IMR-90 (cell line): Measurements from ENCODE around the gene PHB1. TPM values are rescaled to one million over a fixed set of nuclear protein-coding genes. Genes with fewer than 3 reads are reported as not detected.

ENCODE experiments used
- ATAC-seq: fragments of 200-7000 bp; cut with Tn5 transposase; 2 replicates; pipeline ENCODE4 v1.9.1; 2020; ENCODE audit warnings: low read depth, mild to moderate bottlenecking, moderate library complexity
- BruUV-seq: library from RNA; stranded (reverse); fragments of 400-500 nt; replicated peaks from 2 replicates; lab custom pipeline; 2021; lab: Mats Ljungman, UMichigan
- CTCF ChIA-PET: fragments of 300-600 bp; formaldehyde crosslinking; extraction: SDS; loops from one replicate; lab custom pipeline; 2021; ENCODE audit warnings: antibody characterized with exemption; lab: Yijun Ruan, JAX
- POLR2A ChIA-PET: fragments of 300-600 bp; sonication (Branson Sonifier 250); formaldehyde crosslinking; loops from one replicate; lab custom pipeline; 2022; ENCODE audit warnings: antibody characterized with exemption; ENCODE audit not compliant: unreplicated experiment; lab: Charles Lee
- DNase-seq: peaks from one replicate; pipeline ENCODE4 v3.0.0; 2013
- H2AFZ ChIP-seq: replicated peaks from 2 replicates; pipeline ENCODE3; 2013; ENCODE audit warnings: low read length, mild to moderate bottlenecking; ENCODE audit not compliant: poor library complexity
- H2AK5ac ChIP-seq: 2 replicates; pipeline ENCODE4 v1.6.1; 2013; ENCODE audit warnings: low read depth, low read length, inconsistent platforms
- H2AK9ac ChIP-seq: replicated peaks from 2 replicates; pipeline ENCODE3; 2013; ENCODE audit warnings: mild to moderate bottlenecking, low read depth, low read length, moderate library complexity; ENCODE audit not compliant: poor library complexity
- H2BK120ac ChIP-seq: 2 replicates; pipeline ENCODE4 v1.6.1; 2013; ENCODE audit warnings: low read depth, low read length, inconsistent platforms
- H2BK15ac ChIP-seq: 3 replicates; pipeline ENCODE4 v1.6.1; 2013; ENCODE audit warnings: low read depth, low read length, inconsistent platforms
- H2BK20ac ChIP-seq: 2 replicates; pipeline ENCODE4 v1.6.1; 2013; ENCODE audit warnings: low read depth, mild to moderate bottlenecking, inconsistent platforms, low read length, moderate library complexity
- H2BK5ac ChIP-seq: 2 replicates; pipeline ENCODE4 v1.6.1; 2013; ENCODE audit warnings: mild to moderate bottlenecking, low read depth, low read length, inconsistent platforms; ENCODE audit not compliant: poor library complexity, severe bottlenecking
- H3K14ac ChIP-seq: replicated peaks from 2 replicates; pipeline ENCODE4 v1.6.1; 2013; ENCODE audit warnings: low read depth, low read length, inconsistent platforms
- H3K18ac ChIP-seq: 2 replicates; pipeline ENCODE4 v1.6.1; 2013; ENCODE audit warnings: low read depth, low read length, control low read depth
- H3K23ac ChIP-seq: 2 replicates; pipeline ENCODE4 v1.6.1; 2013; ENCODE audit warnings: low read depth, low read length, inconsistent platforms
- H3K27ac ChIP-seq: 2 replicates; pipeline ENCODE4 v1.5.1; 2013; ENCODE audit warnings: mild to moderate bottlenecking, control low read depth, low read length; ENCODE audit not compliant: insufficient read depth
- H3K27me3 ChIP-seq: 2 replicates; pipeline ENCODE4 v1.6.1; 2013; ENCODE audit warnings: low read length; ENCODE audit not compliant: control insufficient read depth, insufficient read depth
- H3K36me3 ChIP-seq: 2 replicates; pipeline ENCODE4 v1.6.1; 2013; ENCODE audit warnings: low read length, mixed read lengths; ENCODE audit not compliant: control insufficient read depth, insufficient read depth
- H3K4ac ChIP-seq: 2 replicates; pipeline ENCODE4 v1.6.1; 2013; ENCODE audit warnings: low read depth, low read length, inconsistent platforms
- H3K4me1 ChIP-seq: 2 replicates; pipeline ENCODE4 v1.6.1; 2013; ENCODE audit warnings: low read length, mixed read lengths; ENCODE audit not compliant: control insufficient read depth, insufficient read depth
- H3K4me2 ChIP-seq: 2 replicates; pipeline ENCODE4 v1.6.1; 2013; ENCODE audit warnings: low read depth, mild to moderate bottlenecking, control low read depth, low read length, moderate library complexity
- H3K4me3 ChIP-seq: 2 replicates; pipeline ENCODE4 v1.5.1; 2013; ENCODE audit warnings: low read depth, mild to moderate bottlenecking, control low read depth, low read length, moderate library complexity; ENCODE audit not compliant: insufficient read depth
- H3K56ac ChIP-seq: 2 replicates; pipeline ENCODE4 v1.6.1; 2013; ENCODE audit warnings: low read length, inconsistent platforms; ENCODE audit not compliant: insufficient read depth; ENCODE audit errors: extremely low read depth
- H3K79me1 ChIP-seq, 2 experiments: 2 replicates each; pipeline ENCODE4 v1.6.1; 2013; ENCODE audit warnings: low read length in 2 of 2, inconsistent platforms in 1 of 2, low read depth in 1 of 2
- H3K9ac ChIP-seq: 2 replicates; pipeline ENCODE4 v1.6.1; 2013; ENCODE audit warnings: low read depth, low read length, control low read depth
- H3K9me1 ChIP-seq: 2 replicates; pipeline ENCODE4 v1.6.1; 2013; ENCODE audit warnings: low read length, inconsistent platforms; ENCODE audit not compliant: insufficient read depth
- H3K9me3 ChIP-seq: 2 replicates; pipeline ENCODE4 v1.6.1; 2013; ENCODE audit warnings: low read length; ENCODE audit not compliant: control insufficient read depth, insufficient read depth
- H4K20me1 ChIP-seq: 2 replicates; pipeline ENCODE4 v1.6.1; 2013; ENCODE audit warnings: low read length, inconsistent platforms; ENCODE audit not compliant: insufficient read depth
- H4K5ac ChIP-seq: 2 replicates; pipeline ENCODE4 v1.6.1; 2013; ENCODE audit warnings: mild to moderate bottlenecking, low read depth, low read length, control low read depth
- H4K8ac ChIP-seq, 2 experiments: 2 replicates each; pipeline ENCODE4 v1.6.1; 2013; ENCODE audit warnings: low read depth in 2 of 2, low read length in 2 of 2, control low read depth in 1 of 2, inconsistent platforms in 1 of 2
- H4K91ac ChIP-seq: 2 replicates; pipeline ENCODE4 v1.6.1; 2013; ENCODE audit warnings: low read depth, low read length, inconsistent platforms; ENCODE audit not compliant: insufficient read depth
- ELK1 ChIP-seq: fragments of 150-350 bp; IDR thresholded peaks from 2 replicates; pipeline ENCODE4 v1.6.1; 2016; ENCODE audit warnings: low read depth, mild to moderate bottlenecking, low read length, moderate library complexity, borderline replicate concordance
- MXI1 ChIP-seq: IDR thresholded peaks from 2 replicates; pipeline ENCODE4 v1.6.1; 2012; ENCODE audit warnings: low read depth, mild to moderate bottlenecking, low read length, moderate library complexity, borderline replicate concordance
- WGBS, 2 experiments: methylation state at CpG; one replicate each; pipeline versions ENCODE4 v1.1.5 to v1.1.7; 2013; ENCODE audit warnings: missing lambda C conversion rate in 2 of 2; ENCODE audit not compliant: insufficient read length in 1 of 2; ENCODE audit errors: extremely low coverage in 2 of 2; 5-methylcytosine and 5-hydroxymethylcytosine counted together
- dilution Hi-C: fragments of 300-500 bp; cut with HindIII; formaldehyde crosslinking; loops from one replicate; pipeline ENCODE4 v1.14.3; 2018; ENCODE audit warnings: low sequenced_read_pairs; ENCODE audit not compliant: unreplicated experiment
- in situ Hi-C: fragments of 300-500 bp; cut with MboI; formaldehyde crosslinking; loops from 3 replicates; pipeline ENCODE4 v1.14.3; 2019; ENCODE audit warnings: low sequenced_read_pairs, inconsistent platforms, mixed read lengths
- intact Hi-C: fragments of 100-400 bp; cut with micrococcal nuclease; formaldehyde crosslinking; loops from 2 replicates; pipeline ENCODE4 v1.10.0; 2022
- polyA plus RNA-seq, 3 experiments: library from polyadenylated mRNA; depleted of rRNA; stranded (reverse); fragments of >200 nt; gene quantifications; 2 replicates each; pipeline ENCODE4 v1.2.3, GENCODE V29; 2012; ENCODE audit warnings: low replicate concordance in 1 of 3
- total RNA-seq: library from RNA; depleted of rRNA; stranded (reverse); fragments of >200 nt; gene quantifications from 2 replicates; pipeline ENCODE4 v1.2.3, GENCODE V29; 2012

Gene PHB1
- total and polyA plus RNA-seq, 2 of the 4 experiments (the other 2 are of a cell fraction): 283 to 294 TPM

- Histone ChIP-seq H3K27ac (no peak overlapping the region), H2AK9ac (peak overlapping the region; percentile 83), H3K14ac (peak overlapping the region; percentile 91), H2BK20ac (no peak overlapping the region), H3K36me3 (no peaks in the 10 kb centered on the region), H3K79me1 (peaks cover 18 to 44% of the 10 kb centered on the region in 2 experiments), H2AK5ac (peak overlapping the region; percentile 90), H3K56ac (0 out of 2 replicates have a peak overlapping the region, but pooled peaks have one; percentile 24), H2BK15ac (no peak overlapping the region), H3K27me3 (no peaks in the 10 kb centered on the region), H4K91ac (0 out of 2 replicates have a peak overlapping the region, but pooled peaks have one; percentile 19), H2BK5ac (peak overlapping the region; percentile 9), H3K4ac (peak overlapping the region; percentile 47), H3K23ac (peak overlapping the region; percentile 97; the same call in 1 of the 2 replicates), H3K4me3 (peak overlapping the region; percentile 80), H2AFZ (no peak overlapping the region), H3K4me1 (peaks cover 6% of the 10 kb centered on the region; the same call in 1 of the 2 replicates), H4K8ac (no peak overlapping the region), H3K4me2 (peak overlapping the region; percentile 93), H3K9ac (peak overlapping the region; percentile 82), H3K18ac (no peak overlapping the region), H4K20me1 (peaks cover 48% of the 10 kb centered on the region), H3K9me1 (peaks cover 5% of the 10 kb centered on the region; the same call in 1 of the 2 replicates), H2BK120ac (0 out of 2 replicates have a peak overlapping the region, but pooled peaks have one; percentile 2), H3K9me3 (no peaks in the 10 kb centered on the region), H4K5ac (no peak overlapping the region)
- TF ChIP-seq ELK1 (no peak), MXI1 (peak; percentile 10; the same call in 1 of the 2 replicates)
- ATAC-seq: no peak
- intact Hi-C loops (loop anchor here (5.0 kb wide), 1 partner anchor 37 kb away; no protein-coding TSS in a partner anchor), in situ Hi-C loops (no loop called here), dilution Hi-C loops (no loop called here)
- WGBS, 2 experiments: 6% methylated on average over 4 of the region's 8 CpGs; no CpG with 5 or more reads in 1 of the 2 experiments
- no TSS peak for BruUV-seq
- CTCF ChIA-PET: interaction anchor here (0.6 to 1.3 kb wide), 3 partner anchors 38 to 1466 kb away, joined by 3 read pairs; no protein-coding TSS in a partner anchor
- POLR2A ChIA-PET: no interaction called here
- DNase-seq: no peak
Measured at GRCh38 chr17:49359990-49360795, 54.5 kb downstream of the PHB1 start.
